Measurements from ENCODE around the gene KRTAP13-4.

Gene KRTAP13-4

GRCh38 chr21:30439975-30440374, 10.0 kb downstream of the KRTAP13-4 start, which contains the start of gene KRTAP15-1:
Gene KRTAP15-1 (plus strand): TSS chr21:30440275. CDS start chr21:30440328, 53 bp downstream.
- intact Hi-C loops (cut with DNase I; ENCODE audit: low total_unique reads), result no loop called here

GRCh38 chr21:30443226-30443625, 13.2 kb downstream of the KRTAP13-4 start:
- H3K27ac ChIP-seq, result no peak overlapping the region
- intact Hi-C loops (cut with DNase I; ENCODE audit: low total_unique reads), result no loop called here
- no peaks in the 10 kb centered on the region for H3K36me3 ChIP-seq
- no peak for DNase-seq
- H3K4me3 ChIP-seq, result no peak overlapping the region
- no peaks in the 10 kb centered on the region for H3K27me3 ChIP-seq
- TF ChIP-seq CTCF (IDR thresholded peaks at IDR 0.05), result no peak
- no peaks in the 10 kb centered on the region for H3K9me3 ChIP-seq
- H3K4me1 ChIP-seq, result no peaks in the 10 kb centered on the region

More at GRCh38 chr21:30439975-30440374, 10.0 kb downstream of the KRTAP13-4 start, which contains the start of gene KRTAP15-1:
- no peaks in the 10 kb centered on the region for H3K27me3 ChIP-seq
- no peak within 1 kb of the TSS for H3K4me3 ChIP-seq
- DNase-seq, result no peak
- TF ChIP-seq CTCF (IDR thresholded peaks at IDR 0.05), result no peak
- no peaks in the 10 kb centered on the region for H3K4me1 ChIP-seq
- H3K27ac ChIP-seq, result no peak within 1 kb of the TSS
- no peaks in the 10 kb centered on the region for H3K9me3 ChIP-seq
- no peaks in the 10 kb centered on the region for H3K36me3 ChIP-seq

- intact Hi-C loops (cut with DNase I; ENCODE audit: low total_unique reads), result no loop called here
- no peak for TF ChIP-seq CTCF (IDR thresholded peaks at IDR 0.05)
Observed at GRCh38 chr21:30444204-30444603, 14.2 kb downstream of the KRTAP13-4 start.

GRCh38 chr21:30447056-30447455, 17.0 kb downstream of the KRTAP13-4 start:
- no peak for DNase-seq
- Histone ChIP-seq H3K4me1 (no peaks in the 10 kb centered on the region), H3K4me3 (no peak overlapping the region), H3K9me3 (no peaks in the 10 kb centered on the region), H3K36me3 (no peaks in the 10 kb centered on the region), H3K27ac (no peak overlapping the region), H3K27me3 (no peaks in the 10 kb centered on the region)
- no peak for TF ChIP-seq CTCF (IDR thresholded peaks at IDR 0.05)
- intact Hi-C loops (cut with DNase I; ENCODE audit: low total_unique reads), result no loop called here

More at GRCh38 chr21:30444204-30444603, 14.2 kb downstream of the KRTAP13-4 start:
- H3K27ac ChIP-seq, result no peak overlapping the region
- DNase-seq, result no peak
- H3K27me3 ChIP-seq, result no peaks in the 10 kb centered on the region
- H3K36me3 ChIP-seq, result no peaks in the 10 kb centered on the region
- no peak overlapping the region for H3K4me3 ChIP-seq
- H3K9me3 ChIP-seq, result no peaks in the 10 kb centered on the region
- H3K4me1 ChIP-seq, result no peaks in the 10 kb centered on the region

- intact Hi-C loops (cut with DNase I; ENCODE audit: low total_unique reads), result no loop called here
Observed at GRCh38 chr21:30448514-30448913, 18.5 kb downstream of the KRTAP13-4 start.

More at GRCh38 chr21:30448514-30448913, 18.5 kb downstream of the KRTAP13-4 start:
- TF ChIP-seq CTCF (IDR thresholded peaks at IDR 0.05), result no peak
- H3K27me3 ChIP-seq, result no peaks in the 10 kb centered on the region
- H3K4me1 ChIP-seq, result no peaks in the 10 kb centered on the region
- H3K36me3 ChIP-seq, result no peaks in the 10 kb centered on the region
- no peak for DNase-seq
- H3K4me3 ChIP-seq, result no peak overlapping the region
- H3K9me3 ChIP-seq, result no peaks in the 10 kb centered on the region
- no peak overlapping the region for H3K27ac ChIP-seq

Measured in tibial artery (tissue), 4 donors.